Spleen (tissue), 11 donors: ENCODE data around the gene ATP10A. TPM values are rescaled to one million over a fixed set of nuclear protein-coding genes. Genes with fewer than 3 reads are reported as not detected.

Source experiments
- DNase-seq: peaks from one replicate; pipeline ENCODE4 v3.0.0-alpha.2; 2020
- H3K27ac ChIP-seq, 8 donors: fragments of 200-600 bp; sonication (generic) in 7 of 8; 1 replicate in 4 of 8; 2 replicates in 4 of 8; pipeline versions ENCODE4 v1.5.0 to v1.8.0; 2016 to 2021; ENCODE audit warnings: inconsistent platforms in 4 of 8, mild to moderate bottlenecking in 4 of 8, moderate library complexity in 1 of 8
- H3K27me3 ChIP-seq, 7 donors: fragments of 200-600 bp; sonication (generic) in 6 of 7; replicated peaks in 1 of 7; 1 replicate in 4 of 7; 2 replicates in 3 of 7; pipeline versions ENCODE4 v1.5.0 to v1.8.0; 2016 to 2021; ENCODE audit warnings: inconsistent platforms in 3 of 7, mild to moderate bottlenecking in 1 of 7
- H3K36me3 ChIP-seq, 6 donors: fragments of 200-600 bp; sonication (generic) in 5 of 6; 1 replicate in 4 of 6; 2 replicates in 2 of 6; pipeline versions ENCODE4 v1.5.0 to v1.8.0; 2016 to 2021; ENCODE audit warnings: inconsistent platforms in 2 of 6
- H3K4me1 ChIP-seq, 6 donors: fragments of 200-600 bp; sonication (generic) in 5 of 6; 1 replicate in 3 of 6; 2 replicates in 3 of 6; pipeline versions ENCODE4 v1.5.0 to v1.8.0; 2016 to 2021; ENCODE audit warnings: inconsistent platforms in 3 of 6
- H3K4me3 ChIP-seq, 8 donors: fragments of 200-600 bp; sonication (generic) in 7 of 8; 1 replicate in 4 of 8; 2 replicates in 4 of 8; pipeline versions ENCODE4 v1.5.0 to v1.8.0; 2016 to 2021; ENCODE audit warnings: inconsistent platforms in 4 of 8, mild to moderate bottlenecking in 4 of 8, moderate library complexity in 2 of 8
- H3K9me3 ChIP-seq, 8 donors: fragments of 200-600 bp; sonication (generic) in 7 of 8; 1 replicate in 4 of 8; 2 replicates in 4 of 8; pipeline versions ENCODE4 v1.5.0 to v1.8.0; 2016 to 2021; ENCODE audit warnings: inconsistent platforms in 4 of 8
- CTCF ChIP-seq, 11 experiments: fragments of 200-600 bp in 7 of 11; fragments of 450-650 bp in 4 of 11; sonication (generic) in 4 of 11; IDR thresholded peaks in 8 of 11; conservative IDR thresholded peaks in 3 of 11; 1 replicate in 7 of 11; 2 replicates in 4 of 11; pipeline versions ENCODE4 v1.4.0 to v1.8.0; 2016 to 2021; ENCODE audit warnings: antibody characterized with exemption in 11 of 11, inconsistent platforms in 4 of 11, mild to moderate bottlenecking in 1 of 11
- POLR2A ChIP-seq, 3 donors: fragments of 450-650 bp; IDR thresholded peaks; one replicate each; pipeline ENCODE4 v1.5.1; 2017; ENCODE audit warnings: antibody characterized with exemption in 3 of 3, mild to moderate bottlenecking in 1 of 3
- POLR2AphosphoS5 ChIP-seq, 3 donors: sonication (generic); formaldehyde crosslinking; IDR thresholded peaks; one replicate each; pipeline ENCODE4 v1.5.1; 2017; ENCODE audit warnings: antibody characterized with exemption in 3 of 3
- WGBS, 5 donors: extraction: QIAGEN DNeasy Blood & Tissue Kit in 3 of 5; methylation state at CpG; one replicate each; pipeline versions ENCODE4 v1.1.5 to v1.1.7; 2013 to 2018; 5-methylcytosine and 5-hydroxymethylcytosine counted together
- intact Hi-C: fragments of 100-400 bp; cut with DNase I; formaldehyde crosslinking; loops from one replicate; pipeline ENCODE4 v1.15.0; 2023; ENCODE audit warnings: low total_unique reads
- polyA plus RNA-seq, 3 donors: library from polyadenylated mRNA; stranded (reverse); fragments of 200-250 nt; gene quantifications; one replicate each; pipeline ENCODE4 v1.2.1, GENCODE V29; 2013
- total RNA-seq, 7 donors: library from RNA; depleted of rRNA in 3 of 7; stranded (reverse); fragments of >200 nt in 3 of 7; fragmentation: NEBNext Ultra II Directional in 4 of 7; extraction: Animal tissue kit (Norgen Biotek cat#: 25700) in 4 of 7; gene quantifications; one replicate each; pipeline versions ENCODE4 v1.1.0 to v1.2.1, GENCODE V29; 2016 to 2021
- donor health status: healthy with polysubstance abuse.
- donor health status: DM: no; HTN: no; CAD: no; lungs with moderate emphysema.
- donor health status: DM: no; HTN: no; CAD: no.
- donor health status: Bipolar disorder and iron deficiency.
- donor health status: healthy.
- donor health status: DM: no; HTN: no; CAD: no.
- donor health status: DM: yes; HTN: yes; CAD: no.

Gene ATP10A
- total and polyA plus RNA-seq, 10 donors: 0.54 to 8.6 (median 2.7) TPM

DNA sequence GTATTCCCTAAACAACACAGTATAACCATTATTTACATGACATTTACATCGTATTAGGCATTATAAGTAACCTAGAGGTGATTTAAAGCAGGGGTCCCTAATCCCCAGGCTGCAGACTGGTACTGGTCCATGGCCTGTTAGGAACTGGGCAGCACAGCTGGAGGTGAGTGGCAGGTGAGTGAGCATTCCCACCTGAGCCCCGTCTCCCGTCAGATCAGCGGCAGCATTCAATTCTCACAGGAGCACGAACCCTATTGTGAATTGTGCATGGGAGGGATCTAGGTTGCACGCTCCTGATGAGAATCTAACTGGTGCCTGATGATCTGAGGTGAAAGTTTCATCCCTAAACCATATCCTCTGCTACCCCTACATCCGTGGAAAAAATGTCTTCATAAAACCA, 138.2 kb downstream of the ATP10A start:
- peak; percentile 29 for DNase-seq
- intact Hi-C loops: no loop called here
- no peak for TF ChIP-seq CTCF (IDR thresholded peaks at IDR 0.05 in 8 of 11, conservative IDR thresholded peaks at IDR 0.05 in 3 of 11)
- Histone ChIP-seq H3K4me1 (no peaks in the 10 kb centered on the region), H3K9me3 (no peaks in the 10 kb centered on the region), H3K27ac (no peak overlapping the region), H3K4me3 (no peak overlapping the region), H3K36me3 (no peaks in the 10 kb centered on the region), H3K27me3 (peaks cover 0 to 7% (median 0%) of the 10 kb centered on the region in 7 donors)
- WGBS, 5 donors: 88 to 96% (median 92%) methylated on average over 7 of the region's 7 CpGs

- Histone ChIP-seq H3K9me3 (no peaks in the 10 kb centered on the region), H3K27ac (no peak overlapping the region), H3K27me3 (peaks cover 0 to 13% (median 0%) of the 10 kb centered on the region in 7 donors), H3K36me3 (no peaks in the 10 kb centered on the region), H3K4me1 (peaks cover 0 to 9% (median 0%) of the 10 kb centered on the region in 6 donors), H3K4me3 (no peak overlapping the region)
- TF ChIP-seq POLR2A (IDR thresholded peaks at IDR 0.05): no peak
- no peak for TF ChIP-seq POLR2AphosphoS5 (IDR thresholded peaks at IDR 0.05)
- no peak for TF ChIP-seq CTCF (IDR thresholded peaks at IDR 0.05 in 8 of 11, conservative IDR thresholded peaks at IDR 0.05 in 3 of 11)
- WGBS, 5 donors: 87 to 92% (median 88%) methylated on average over 8 of the region's 8 CpGs
- DNase-seq: no peak
- intact Hi-C loops: no loop called here
These were observed 141.5 kb downstream of the ATP10A start for GRCh38 chr15:25721605-25721955.

GRCh38 chr15:25719101-25719985, 143.8 kb downstream of the ATP10A start:
- no peak overlapping the region for H3K4me3 ChIP-seq
- WGBS, 5 donors: 84 to 88% (median 86%) methylated on average over 18 of the region's 18 CpGs
- H3K36me3 ChIP-seq: no peaks in the 10 kb centered on the region
- peaks cover 0 to 13% (median 0%) of the 10 kb centered on the region in 7 donors for H3K27me3 ChIP-seq
- H3K9me3 ChIP-seq: no peaks in the 10 kb centered on the region
- H3K27ac ChIP-seq: no peak overlapping the region
- peaks cover 0 to 9% (median 0%) of the 10 kb centered on the region in 6 donors for H3K4me1 ChIP-seq
- DNase-seq: peak; percentile 66
- TF ChIP-seq POLR2AphosphoS5 (IDR thresholded peaks at IDR 0.05): no peak
- TF ChIP-seq POLR2A (IDR thresholded peaks at IDR 0.05): no peak
- no peak for TF ChIP-seq CTCF (IDR thresholded peaks at IDR 0.05 in 8 of 11, conservative IDR thresholded peaks at IDR 0.05 in 3 of 11)
- intact Hi-C loops: no loop called here

DNA sequence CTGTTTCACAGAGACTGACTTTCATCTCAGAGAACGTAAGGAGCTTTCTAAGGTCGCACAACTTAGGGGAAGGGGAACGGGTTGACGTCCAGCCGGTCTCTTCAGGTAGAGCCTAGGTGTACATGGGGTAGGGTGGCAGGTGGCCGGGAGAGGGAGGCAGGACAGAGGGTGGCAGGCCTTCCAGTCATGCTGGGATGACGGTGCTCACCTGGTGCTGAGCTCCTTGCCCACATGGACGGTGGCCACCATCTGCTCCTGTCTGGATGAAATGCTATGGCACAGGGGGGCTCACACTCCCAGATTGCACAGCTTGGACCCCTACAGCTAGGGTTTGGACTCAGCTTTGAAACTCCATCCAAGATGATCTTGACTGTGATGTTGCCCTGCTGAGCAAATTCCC, 144.5 kb downstream of the ATP10A start:
- H3K27me3 ChIP-seq: peaks cover 0 to 13% (median 0%) of the 10 kb centered on the region in 7 donors
- H3K9me3 ChIP-seq: no peaks in the 10 kb centered on the region
- no peak for TF ChIP-seq CTCF (IDR thresholded peaks at IDR 0.05 in 8 of 11, conservative IDR thresholded peaks at IDR 0.05 in 3 of 11)
- no peak for TF ChIP-seq POLR2A (IDR thresholded peaks at IDR 0.05)
- no peak for TF ChIP-seq POLR2AphosphoS5 (IDR thresholded peaks at IDR 0.05)
- H3K4me3 ChIP-seq: no peak overlapping the region
- 87 to 97% (median 91%) methylated on average over 7 to 8 of the region's 8 CpGs for WGBS, 5 donors
- peak; percentile 48 for DNase-seq
- peaks cover 0 to 9% (median 0%) of the 10 kb centered on the region in 6 donors for H3K4me1 ChIP-seq
- H3K27ac ChIP-seq: no peak overlapping the region
- intact Hi-C loops: no loop called here
- H3K36me3 ChIP-seq: no peaks in the 10 kb centered on the region
